SK-N-SH (cell line): ENCODE measurements around the gene OR10A4.
"Not testable (repeated sequence)": the region's sequence is repeated elsewhere in the genome, so short reads cannot be mapped to it uniquely, and the experiment has no call there.

Experiments used
- CTCF ChIP-seq: fragments of 200-600 bp; sonication (generic); IDR thresholded peaks from 2 replicates; pipeline ENCODE4 v1.6.1; 2017; ENCODE audit warnings: antibody characterized with exemption, mild to moderate bottlenecking, moderate library complexity
- GABPA ChIP-seq: IDR thresholded peaks from 2 replicates; pipeline ENCODE4 v1.4.0; 2012; ENCODE audit warnings: low read depth, mild to moderate bottlenecking
- SIN3A ChIP-seq: IDR thresholded peaks from 2 replicates; pipeline ENCODE4 v1.6.1; 2012; ENCODE audit warnings: low read depth, mild to moderate bottlenecking, low read length, moderate library complexity, borderline replicate concordance
- USF2 ChIP-seq: fragments of 150-350 bp; IDR thresholded peaks from 2 replicates; pipeline ENCODE4 v1.6.1; 2017; ENCODE audit warnings: antibody characterized with exemption, low read length, low read depth, borderline replicate concordance

- TF ChIP-seq CTCF, SIN3A, GABPA, USF2: not testable (repeated sequence)
These were observed 21.6 kb upstream of the OR10A4 start for GRCh38 chr11:6854801-6855200.
